Hematopoietic multipotent progenitor cell treated with erythropoietin and hydrocortisone succinate and interleukin-3 and kit ligand, for 8 days (in vitro differentiated cells): ENCODE data around the gene ZBTB16.

Experiments used
- DNase-seq: peaks from one replicate; pipeline ENCODE4 v3.0.0-alpha.2; 2015

The ZBTB16 gene

DNA sequence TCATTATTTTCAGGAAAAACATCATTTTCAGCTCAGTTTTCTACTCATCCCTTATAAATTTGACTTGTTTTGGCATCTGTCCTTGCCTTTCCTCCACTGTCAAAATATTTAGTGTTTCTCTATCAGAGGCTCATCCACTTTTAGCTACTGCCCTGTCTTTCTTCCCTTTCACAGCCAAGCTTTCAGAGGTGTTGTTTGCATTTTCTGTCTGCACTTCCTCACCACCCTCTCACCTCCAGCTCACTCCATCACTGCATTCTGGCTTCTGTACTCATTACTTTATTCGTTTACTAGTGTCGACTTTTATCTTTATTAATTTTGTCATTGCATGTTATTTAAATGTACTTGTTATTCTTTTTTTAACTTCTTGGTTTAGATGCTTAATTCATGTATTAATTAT lies 210.0 kb downstream of the ZBTB16 start:
- DNase-seq = no peak

DNA sequence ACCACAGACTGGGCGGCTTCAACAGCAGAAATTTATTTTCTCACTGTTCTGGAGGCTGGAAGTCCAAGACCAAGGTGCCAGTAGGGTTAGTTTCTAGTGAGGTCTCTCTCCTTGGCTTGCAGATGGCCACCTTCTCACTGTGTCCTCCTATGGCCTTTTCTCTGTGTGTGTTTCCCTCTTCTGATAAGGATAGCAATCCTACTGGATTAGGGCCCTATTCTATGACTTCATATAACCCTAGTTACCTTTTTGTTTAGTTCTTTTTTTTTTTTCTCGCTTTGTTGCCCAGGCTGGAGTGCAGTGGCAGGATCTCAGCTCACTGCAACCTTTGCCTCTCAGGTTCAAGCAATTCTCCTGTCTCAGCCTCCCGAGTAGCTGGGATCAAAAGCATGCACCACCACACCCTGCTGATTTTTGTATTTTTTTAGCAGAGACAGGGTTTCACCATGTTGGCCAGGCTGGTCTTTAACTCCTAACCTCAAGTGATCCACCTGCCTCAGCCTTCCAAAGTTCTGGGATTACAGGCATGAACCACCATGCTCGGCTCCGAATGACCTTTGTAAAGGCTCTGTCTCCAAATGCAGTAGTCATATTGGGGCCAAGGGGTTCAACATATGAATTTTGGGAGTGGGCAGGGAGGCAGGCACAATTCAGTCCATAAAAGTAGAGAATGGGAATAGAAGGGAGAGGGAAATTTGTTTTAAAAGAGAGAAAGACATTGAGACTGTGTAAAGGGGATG lies 211.2 kb downstream of the ZBTB16 start:
- no peak for DNase-seq

- no peak for DNase-seq
Observed at GRCh38 chr11:114271316-114271715, 211.8 kb downstream of the ZBTB16 start.

DNA sequence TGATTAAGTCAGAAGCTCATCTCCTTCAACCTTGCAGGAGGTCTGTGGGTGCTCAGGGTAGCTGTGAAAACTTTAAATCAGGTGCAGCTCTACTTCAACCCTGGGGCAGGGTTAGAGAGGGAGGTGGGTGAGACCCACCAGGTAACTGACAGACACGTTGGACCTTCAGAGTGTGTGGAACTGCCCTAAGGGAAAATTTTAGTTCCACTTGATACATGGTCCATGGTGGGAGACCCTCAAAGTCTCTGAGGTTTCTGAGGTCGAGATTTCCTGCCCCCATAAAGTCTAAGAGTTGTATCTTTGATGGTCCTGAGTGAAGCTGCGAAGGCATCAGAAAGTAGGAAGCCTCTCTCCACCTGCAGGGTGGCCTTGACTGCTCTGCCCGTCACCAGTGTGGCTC lies 212.8 kb downstream of the ZBTB16 start:
- no peak for DNase-seq

GRCh38 chr11:114273071-114273470 lies 213.6 kb downstream of the ZBTB16 start:
- DNase-seq = no peak

GRCh38 chr11:114273890-114274635 lies 214.6 kb downstream of the ZBTB16 start:
- DNase-seq = no peak

DNA sequence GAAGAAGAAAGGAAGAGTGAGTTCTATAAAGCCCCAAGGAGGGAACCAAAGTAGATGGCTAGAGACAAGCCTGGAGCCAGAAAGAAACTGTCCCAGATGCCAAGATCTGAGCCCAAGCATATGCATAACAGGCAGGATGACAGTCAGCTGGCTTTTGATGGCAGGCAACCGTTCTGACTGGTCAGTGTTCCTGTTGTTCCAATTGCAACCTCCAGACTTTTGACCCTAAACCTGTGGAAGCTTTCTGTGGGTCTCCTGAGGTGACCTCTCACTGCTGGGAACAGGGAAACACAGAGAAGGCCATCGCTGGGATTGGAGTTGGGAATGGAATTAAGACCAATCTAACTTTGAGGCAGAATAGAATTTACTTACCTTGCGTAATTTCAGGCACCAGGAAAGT lies 215.1 kb downstream of the ZBTB16 start:
- no peak for DNase-seq

DNA sequence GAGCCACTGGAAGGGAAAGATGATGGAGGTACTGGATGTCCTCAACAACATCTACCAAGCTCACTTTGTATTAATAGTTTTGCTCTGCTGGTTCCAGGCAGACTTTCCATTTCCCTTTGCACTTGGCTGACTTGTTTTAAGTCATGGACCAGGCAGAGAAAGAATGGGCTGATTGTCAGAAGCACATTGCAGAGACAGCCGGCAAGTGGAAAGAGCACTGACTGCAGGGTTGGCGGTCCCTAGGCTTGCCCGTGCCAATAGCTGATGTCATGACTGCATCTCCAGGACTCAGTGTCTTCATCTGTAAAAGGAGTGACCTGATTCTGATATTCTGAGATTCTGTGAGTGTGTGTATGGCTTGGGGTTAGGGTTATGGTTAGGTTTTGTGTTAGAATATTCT lies 215.8 kb downstream of the ZBTB16 start:
- DNase-seq = no peak

DNA sequence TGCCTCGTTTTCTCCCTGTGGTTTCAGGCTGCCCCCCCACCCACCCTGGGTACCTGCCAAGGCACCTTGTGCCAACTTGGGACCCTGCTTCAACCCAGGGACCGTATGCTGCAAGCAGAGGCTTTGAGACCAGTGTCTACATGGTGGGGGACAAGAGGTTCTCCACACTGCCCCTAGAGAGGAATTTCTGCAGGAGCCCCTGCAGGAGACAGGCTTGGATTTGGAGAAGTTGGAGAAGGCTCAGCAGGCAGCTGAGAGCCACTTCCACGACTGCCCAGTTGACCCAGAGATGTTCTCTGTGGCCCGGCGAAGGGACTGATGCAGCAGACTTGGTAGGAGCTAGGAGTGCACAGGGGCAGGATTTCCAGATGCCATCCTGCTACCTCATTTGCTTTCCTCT lies 216.6 kb downstream of the ZBTB16 start:
- no peak for DNase-seq

- DNase-seq = no peak
Observed at GRCh38 chr11:114277637-114278341, 218.3 kb downstream of the ZBTB16 start.

- DNase-seq = no peak
Observed at GRCh38 chr11:114278342-114279065, 219.0 kb downstream of the ZBTB16 start.

DNA sequence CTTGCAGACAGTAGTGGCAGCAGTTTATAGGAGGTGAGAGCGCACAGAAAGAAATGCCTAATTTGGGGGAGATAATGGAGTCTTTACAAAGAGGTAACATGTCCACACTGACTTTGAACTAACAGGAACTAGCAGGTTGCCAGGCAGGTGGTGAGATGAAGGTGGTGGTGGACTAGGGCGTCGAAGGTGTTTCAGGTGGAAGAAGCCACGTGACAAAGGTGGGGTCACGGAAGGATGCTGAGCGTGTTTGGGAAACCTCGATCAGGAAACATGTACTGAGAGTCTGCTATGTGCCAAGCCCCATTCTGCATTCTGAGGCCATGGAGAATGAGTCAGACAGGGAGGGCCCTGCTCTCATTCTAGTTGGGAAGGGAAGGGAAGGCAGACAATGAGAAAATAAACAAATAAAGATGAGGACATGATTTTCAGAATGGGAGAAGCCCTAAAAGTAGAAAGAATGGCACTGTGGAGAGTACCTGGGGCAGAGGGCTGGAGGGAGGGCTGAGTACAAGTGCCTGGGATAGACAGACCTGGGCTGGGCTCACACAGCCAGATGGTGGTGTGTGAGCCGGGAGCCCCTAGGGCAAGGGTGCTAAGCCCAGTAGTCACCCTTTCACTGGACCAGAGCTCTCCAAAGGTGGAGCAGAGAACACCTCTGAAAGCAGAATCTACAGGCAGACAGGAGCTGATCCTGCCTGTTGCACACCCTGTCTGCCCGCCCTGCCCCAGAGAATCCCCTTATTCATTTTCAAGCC lies 220.5 kb downstream of the ZBTB16 start:
- no peak for DNase-seq

- peak; percentile 46 for DNase-seq
Observed at GRCh38 chr11:114280696-114281095, 221.2 kb downstream of the ZBTB16 start.

DNA sequence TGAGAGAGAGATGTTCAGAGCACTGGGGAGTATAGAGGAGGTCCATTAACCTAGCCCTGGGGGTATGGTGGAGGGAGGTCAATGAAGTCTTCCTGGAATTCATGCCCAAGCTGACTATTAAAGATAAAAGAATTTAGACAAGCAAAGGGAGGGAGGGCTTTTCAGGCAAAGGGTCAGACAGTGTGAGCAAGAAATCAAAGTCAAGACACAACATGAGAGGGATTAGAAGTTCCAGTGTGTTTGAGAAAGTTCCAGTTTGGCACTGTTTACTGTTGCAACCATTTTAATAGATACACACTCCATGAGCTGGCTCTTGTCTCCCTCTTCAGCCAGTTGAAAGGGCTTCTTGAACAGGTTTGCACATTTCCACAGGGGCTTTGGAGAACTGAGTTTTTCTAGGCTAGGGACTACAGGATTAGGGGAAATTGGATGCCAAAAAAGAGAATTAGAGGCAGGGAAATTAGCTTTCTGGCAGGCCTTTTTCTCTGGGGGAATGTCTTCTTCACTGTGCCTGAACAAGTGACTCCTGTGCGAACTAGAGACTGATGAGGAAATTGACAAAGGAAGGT lies 222.0 kb downstream of the ZBTB16 start:
- no peak for DNase-seq

- DNase-seq = no peak
Observed at GRCh38 chr11:114282488-114282887, 223.0 kb downstream of the ZBTB16 start.

- DNase-seq = no peak
Observed at GRCh38 chr11:114283422-114283821, 223.9 kb downstream of the ZBTB16 start.

DNA sequence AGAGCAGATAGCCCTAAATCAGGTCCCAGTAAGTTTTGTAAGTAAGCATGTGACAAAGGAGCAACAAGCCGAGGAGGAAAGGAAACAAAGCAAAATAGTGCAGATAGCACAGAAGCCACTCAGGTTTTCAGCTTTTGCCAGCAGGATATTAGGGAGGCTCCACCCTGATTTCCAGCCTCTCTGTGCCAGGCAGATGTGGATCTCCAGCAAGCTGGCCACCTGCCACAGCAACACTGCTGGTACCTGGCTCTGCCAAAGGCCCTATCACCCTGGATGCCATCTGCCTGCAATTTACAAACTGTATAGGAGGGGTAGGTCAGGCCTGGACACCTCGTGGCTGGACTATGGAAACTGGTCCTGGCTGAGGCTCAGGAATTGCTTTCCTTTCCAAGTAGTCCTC lies 224.5 kb downstream of the ZBTB16 start:
- no peak for DNase-seq

DNA sequence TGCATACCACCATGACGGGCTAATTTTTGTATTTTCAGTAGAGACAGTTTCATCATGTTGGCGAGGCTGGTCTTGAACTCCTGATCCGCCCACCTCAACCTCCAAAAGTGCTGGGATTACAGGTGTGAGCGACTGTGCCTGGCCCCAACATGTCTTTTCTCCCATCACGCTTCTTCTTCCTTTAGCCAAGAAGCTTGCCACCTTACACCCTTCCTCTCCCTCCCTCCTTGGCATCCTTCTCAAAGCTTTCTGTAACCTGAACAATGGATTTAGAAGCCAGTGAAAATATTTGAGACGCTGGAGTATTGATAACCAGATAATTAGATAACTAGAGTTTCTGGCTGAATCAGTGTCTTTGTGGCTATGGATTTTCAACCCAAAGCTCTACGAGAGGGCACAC lies 225.4 kb downstream of the ZBTB16 start:
- DNase-seq = no peak

GRCh38 chr11:114285599-114285998 lies 226.1 kb downstream of the ZBTB16 start:
- no peak for DNase-seq

DNA sequence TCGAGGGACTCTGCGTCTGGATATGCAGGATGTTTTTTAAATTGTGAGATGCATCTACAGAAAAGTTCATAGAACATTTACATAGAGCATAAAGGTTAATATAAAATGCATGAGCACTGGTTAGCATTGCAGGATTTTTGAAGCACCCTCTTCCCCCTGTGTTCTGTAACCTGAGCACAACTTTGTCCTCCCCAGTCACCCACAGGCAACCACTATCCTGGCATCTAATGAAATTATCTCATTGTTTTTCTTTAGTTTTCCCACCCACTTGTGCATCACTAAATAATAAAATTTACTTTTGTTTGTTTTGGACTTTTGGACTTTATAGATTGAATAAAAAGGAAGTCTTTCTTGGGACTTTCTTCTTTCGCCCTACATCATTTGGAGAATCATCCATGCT lies 226.7 kb downstream of the ZBTB16 start:
- no peak for DNase-seq

GRCh38 chr11:114287154-114287553 lies 227.6 kb downstream of the ZBTB16 start:
- DNase-seq = no peak

- DNase-seq = no peak
Observed at GRCh38 chr11:114288136-114288535, 228.6 kb downstream of the ZBTB16 start.
